CD4-positive, alpha-beta T cell treated with Interleukin-1 beta for 1 hour (primary cell): Measurements from ENCODE around the gene ADAMTSL3.
"Not testable (repeated sequence)": the region's sequence is repeated elsewhere in the genome, so short reads cannot be mapped to it uniquely, and the experiment has no call there.

ENCODE experiments used
- DNase-seq, 2 donors: peaks; one replicate each; pipeline ENCODE4 v3.0.0-alpha.2; 2020 to 2022

Gene ADAMTSL3

DNA sequence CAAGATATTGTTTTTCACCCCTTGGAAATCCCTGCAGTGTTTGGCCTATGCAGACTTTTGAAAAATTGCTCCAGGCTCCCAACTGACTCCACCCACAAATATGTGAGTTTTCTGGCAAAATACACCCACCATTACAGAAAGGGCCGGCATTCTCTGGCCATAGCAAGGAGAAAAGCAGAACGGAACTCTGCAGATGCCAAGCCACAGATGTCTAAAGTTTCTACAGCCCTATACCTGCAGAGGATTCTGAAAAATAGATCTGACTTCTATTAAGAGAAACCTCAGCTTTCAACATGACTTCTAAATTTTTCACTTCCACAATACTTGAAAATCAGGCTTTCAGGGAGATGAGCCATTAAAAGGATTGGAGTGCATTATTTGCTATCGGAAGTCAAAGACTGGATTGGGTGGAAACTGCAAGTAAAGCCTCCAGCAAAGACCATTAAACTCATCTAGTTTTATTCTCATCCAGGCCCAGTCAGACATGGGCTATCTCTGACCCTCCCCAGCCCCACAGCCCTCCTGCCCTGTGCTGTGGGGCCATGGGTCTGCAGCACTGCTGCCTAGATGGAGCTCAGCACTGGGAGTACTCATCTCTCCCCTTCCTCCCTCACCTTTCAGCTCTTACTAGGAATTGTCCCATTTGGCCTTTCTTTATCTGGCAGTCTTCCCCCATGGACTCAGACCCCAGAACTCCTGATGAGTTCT, 338.6 kb downstream of the ADAMTSL3 start:
- DNase-seq, result no peak

DNA sequence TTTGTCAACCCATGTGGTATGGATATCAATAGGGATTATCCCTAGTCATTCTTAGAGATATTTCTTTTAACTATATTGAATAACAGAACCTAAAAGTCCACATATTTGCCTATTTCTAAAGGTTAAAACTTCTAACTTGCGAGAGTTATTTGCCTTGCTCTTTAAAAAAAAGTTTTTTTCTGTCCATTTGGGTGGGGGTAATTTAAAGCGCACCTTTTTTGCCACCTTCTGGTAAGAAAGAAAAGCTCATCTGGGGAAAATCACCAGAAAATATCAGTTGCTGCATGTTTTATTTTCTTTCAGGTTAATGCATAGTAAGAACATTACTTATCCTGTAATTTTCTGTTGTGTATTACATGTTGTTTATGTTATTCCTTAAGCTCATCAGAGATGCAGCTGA, 339.7 kb downstream of the ADAMTSL3 start:
- DNase-seq, result no peak

DNA sequence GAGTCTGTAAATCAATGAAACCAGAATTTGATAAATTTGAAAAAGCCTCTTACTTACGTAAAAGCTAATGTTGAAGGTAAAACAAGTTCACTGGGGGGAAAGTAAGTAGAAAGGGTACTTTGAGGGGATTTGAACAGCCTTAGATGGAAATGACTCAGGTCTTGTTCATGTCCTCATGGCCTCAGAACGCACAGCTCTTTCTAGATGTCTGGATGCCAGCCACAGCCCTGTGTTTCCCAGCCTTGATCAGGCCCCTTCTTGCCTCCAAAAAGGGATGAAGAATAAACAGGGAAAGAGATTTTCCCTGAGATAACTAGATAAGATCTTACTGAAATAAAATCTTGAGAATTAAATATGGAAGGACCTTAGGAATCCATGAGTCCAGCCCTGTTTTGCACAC, 344.6 kb downstream of the ADAMTSL3 start:
- DNase-seq, result no peak

DNA sequence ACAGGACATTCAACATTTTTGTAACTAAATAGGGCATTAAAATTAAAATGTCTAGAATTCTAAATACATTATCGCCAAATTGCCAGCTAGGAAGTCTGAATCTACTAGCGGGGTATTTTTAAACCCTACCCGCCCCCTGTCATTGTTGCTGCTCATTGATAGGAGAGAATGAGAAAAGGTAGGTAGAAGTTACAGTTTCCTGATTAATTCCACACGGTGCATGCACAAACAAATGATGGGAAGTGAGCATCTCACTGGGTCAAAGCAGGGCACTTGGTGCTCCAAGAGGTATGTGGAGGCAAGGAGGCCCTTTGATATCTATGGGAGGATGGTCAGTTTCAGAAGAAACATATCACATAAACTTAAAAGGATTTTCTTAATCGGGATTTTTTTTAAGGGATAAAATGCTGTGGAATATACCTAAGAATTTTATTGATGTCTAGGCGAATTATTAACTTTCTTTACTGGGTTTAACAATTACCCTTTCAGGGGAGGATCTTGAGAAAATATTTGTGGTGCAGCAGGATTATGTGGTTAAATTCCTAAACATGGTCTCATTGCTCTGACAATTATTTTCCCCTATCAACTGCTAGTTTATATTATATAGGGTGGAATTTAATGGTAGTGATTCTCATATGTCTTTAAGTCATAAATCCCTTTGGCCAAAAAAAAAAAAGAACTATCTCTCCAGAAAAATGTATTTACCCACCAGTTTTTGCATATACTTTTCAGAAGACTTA, 345.6 kb downstream of the ADAMTSL3 start:
- no peak for DNase-seq

GRCh38 chr15:84001037-84001436, 347.1 kb downstream of the ADAMTSL3 start:
- DNase-seq, result no peak

GRCh38 chr15:84001655-84002054, 347.7 kb downstream of the ADAMTSL3 start:
- no peak for DNase-seq

DNA sequence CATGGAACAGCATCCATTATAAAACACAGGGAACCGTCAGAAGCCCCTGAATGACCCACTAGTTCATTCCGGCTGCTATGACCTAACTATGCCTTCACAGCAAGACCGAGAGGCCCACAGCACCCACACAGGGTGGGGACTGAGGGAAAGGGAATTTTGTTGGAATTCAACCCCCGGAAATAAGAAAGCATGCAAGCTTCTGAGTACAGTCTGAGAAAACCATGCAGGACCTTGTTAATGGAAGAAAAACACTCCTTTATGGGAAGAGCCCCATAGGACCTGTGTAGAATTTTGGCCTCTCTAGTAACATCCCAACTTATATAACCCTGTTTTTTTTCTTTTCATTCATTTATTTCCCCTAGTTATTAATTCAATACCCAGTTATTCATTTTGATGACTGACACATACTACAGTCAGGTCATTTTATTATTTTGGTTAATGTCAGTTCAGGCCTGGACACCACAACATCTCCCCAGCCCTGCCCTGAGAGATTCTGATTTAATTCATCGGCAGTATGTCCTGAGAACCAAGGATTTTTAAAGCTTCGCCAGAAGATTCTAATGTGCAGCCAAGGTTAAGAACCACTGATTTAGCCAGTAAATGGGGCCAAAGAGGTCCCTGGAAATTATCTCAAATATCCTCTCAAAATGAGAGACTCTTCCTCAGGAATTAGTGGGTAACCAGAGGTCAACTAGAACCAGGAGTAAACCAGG, 350.0 kb downstream of the ADAMTSL3 start:
- DNase-seq, result no peak

GRCh38 chr15:84006421-84006820, 352.5 kb downstream of the ADAMTSL3 start:
- DNase-seq, result no peak

DNA sequence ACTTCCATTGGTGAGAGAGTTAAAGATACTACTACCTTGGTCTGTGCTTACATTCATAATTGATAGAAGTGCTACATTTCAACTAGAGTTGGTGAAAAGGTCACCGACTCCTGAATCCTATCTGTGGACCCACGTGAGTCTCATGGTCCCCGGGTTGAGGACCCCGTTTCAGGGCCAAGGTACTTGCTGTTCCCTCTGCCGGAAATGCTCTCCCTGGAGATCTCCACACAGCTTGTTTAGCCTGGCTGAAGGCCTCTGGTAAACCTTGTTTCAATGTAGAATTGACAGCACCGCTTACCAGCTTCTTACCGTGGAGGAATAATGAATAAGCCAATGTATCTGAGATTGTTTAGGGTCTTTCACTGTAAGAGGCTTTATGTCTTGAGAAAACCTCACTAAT, 355.7 kb downstream of the ADAMTSL3 start:
- no peak for DNase-seq

DNA sequence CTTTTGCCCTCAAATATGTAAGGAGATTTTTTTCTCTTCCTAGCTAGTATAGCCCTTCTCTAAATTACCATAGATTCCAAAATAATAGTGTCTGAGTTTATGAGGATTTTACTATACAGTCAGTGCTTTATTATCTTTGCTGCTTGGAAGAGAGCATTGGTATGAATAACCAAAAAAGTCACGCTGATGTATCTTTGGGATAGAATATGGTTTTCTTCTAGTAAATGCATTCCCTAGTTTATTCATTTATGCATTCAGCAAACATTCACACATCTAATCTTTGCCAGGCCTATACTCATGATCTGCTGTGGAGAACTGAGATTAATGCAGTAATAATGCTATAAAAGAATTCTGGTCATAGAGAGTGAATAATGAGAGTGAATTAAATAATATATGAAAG, 356.3 kb downstream of the ADAMTSL3 start:
- no peak for DNase-seq

- no peak for DNase-seq
Observed at GRCh38 chr15:84016371-84016770, 362.4 kb downstream of the ADAMTSL3 start.

DNA sequence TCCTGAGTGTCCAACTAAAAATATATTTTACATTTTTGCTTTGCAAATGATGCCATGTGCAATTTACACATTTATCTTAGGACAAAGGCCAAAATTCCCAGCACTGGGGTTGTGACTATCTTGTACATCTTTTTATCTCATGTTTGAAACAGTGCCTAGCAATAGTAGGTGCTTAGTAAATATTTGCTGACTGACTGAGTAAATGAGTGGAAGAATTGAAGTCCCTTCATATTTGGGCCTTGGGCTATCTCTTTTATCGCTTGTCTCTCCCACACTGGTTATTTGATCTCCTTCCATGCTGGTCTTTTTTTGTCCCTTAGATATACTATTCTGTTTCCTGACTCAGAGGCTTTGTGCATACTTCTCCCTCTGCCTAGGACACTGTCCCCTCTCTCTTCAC, 368.6 kb downstream of the ADAMTSL3 start:
- no peak for DNase-seq

DNA sequence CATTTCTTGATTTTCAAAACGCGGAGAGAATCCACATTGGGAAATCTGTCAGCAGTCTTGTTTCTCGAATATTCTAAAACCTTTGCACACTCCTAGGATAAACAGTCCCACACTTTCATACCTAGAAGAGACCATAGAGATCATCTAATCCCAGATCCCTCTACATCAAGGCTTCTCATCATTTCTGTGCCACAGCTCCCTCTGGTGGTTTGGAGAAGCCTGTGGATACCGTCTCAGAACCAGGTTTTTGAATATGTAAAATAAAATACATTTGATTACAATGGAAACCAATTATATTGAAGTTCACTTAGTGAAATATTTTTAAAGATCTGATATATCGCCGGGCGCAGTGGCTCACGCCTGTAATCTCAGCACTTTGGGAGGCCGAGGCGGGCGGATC, 369.7 kb downstream of the ADAMTSL3 start:
- DNase-seq, result no peak

DNA sequence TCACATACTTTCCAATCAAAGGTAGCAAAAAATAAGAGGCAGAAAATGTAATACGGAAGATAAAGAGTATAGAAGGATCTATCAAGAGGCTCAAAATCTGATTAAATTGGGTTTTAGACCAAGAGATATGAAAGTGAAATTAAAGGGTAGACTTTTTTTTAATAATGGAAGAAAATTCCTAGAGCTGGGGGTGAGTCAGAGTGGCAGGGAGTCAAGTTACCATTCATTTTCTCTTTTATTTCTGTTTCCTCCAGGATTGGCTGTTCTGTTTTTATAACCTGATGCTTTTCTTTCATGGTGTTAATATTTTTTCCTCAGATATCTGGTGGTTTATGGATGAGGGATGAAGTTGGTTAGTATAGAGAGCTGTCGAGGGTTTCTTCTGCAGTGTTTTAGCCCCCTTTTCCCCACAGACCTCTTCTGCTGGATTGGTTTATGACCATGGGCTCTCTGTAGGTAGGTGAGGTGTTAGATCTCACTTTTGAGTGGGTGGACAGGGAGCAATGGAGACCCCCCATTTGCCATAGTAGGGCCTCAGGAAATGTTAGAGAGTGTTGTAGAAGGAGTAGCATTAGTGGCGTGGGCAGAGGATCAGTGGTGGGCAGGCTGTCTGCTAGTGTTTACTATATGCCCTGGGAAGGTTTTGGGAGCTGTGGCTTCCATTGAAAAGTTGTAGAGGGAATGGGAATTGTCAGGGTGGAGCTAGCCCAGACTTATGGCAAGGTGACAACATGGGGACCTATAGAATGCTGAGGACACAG, 380.1 kb downstream of the ADAMTSL3 start:
- no peak for DNase-seq

- DNase-seq, result no peak
Observed at GRCh38 chr15:84034578-84035398, 380.9 kb downstream of the ADAMTSL3 start.

DNA sequence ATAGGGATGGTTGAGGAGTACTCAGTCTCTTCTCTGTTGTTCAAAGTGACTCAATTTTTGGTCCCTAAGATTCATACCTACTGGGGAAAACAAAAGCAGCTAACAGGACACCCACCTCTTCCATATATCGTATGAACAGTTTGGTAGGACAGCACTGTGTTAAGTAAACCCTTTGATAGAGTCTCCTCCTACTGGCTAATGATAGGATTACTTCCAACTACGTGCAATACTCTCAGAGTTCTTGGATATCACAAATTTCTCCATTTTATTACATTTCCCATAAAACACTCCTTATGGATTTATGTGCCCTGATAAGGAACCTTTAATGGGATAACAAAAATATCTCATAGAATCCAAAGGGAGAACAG, 381.5 kb downstream of the ADAMTSL3 start:
- no peak for DNase-seq

GRCh38 chr15:84037301-84037700, 383.4 kb downstream of the ADAMTSL3 start:
- no peak for DNase-seq

DNA sequence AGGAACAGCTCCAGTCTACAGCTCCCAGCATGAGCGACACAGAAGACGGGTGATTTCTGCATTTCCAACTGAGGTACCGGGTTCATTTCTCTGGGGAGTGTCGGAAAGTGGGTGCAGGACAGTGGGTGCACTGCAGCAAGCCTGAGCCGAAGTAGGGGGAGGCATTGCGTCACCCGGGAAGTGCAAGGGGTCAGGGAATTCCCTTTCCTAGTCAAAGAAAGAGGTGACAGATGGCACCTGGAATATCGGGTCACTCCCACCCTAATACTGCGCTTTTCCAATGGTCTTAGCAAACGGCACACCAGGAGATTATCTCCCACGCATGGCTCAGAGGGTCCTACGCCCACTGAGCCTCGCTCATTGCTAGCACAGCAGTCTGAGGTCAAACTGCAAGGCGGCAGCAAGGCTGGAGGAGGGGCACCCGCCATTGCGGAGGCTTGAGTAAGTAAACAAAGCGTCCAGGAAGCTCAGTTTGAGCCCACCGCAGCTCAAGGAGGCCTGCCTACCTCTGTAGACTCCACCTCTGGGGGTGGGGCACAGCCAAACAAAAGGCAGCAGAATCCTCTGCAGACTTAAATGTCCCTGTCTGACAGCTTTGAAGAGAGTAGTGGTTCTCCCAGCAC, 388.6 kb downstream of the ADAMTSL3 start:
- not testable (repeated sequence) for DNase-seq

- DNase-seq, result no peak
Observed at GRCh38 chr15:84046064-84046637, 392.2 kb downstream of the ADAMTSL3 start.

GRCh38 chr15:84049480-84049879, 395.6 kb downstream of the ADAMTSL3 start:
- DNase-seq, result not testable (repeated sequence)

DNA sequence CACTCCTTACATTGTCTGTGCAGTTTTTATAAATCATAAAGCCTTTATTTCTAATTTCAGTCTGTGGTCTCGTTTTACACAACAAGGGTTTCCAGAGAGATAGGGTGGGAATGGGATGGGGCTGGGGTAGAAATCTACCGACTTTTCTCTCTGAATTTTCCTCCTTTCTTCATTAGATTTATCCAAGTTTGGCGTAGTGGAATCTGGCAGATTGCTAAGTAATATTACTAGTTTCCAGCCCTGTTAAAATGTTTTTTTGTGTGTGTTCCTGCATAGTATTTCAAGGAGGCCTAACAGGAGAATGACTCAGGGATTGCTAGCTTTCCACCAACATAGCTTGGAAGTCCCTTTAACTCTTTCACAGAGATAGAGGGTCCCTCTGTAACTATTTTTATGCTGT, 396.2 kb downstream of the ADAMTSL3 start:
- no peak for DNase-seq
